ENCODE data around the gene UBXN1. TPM values are rescaled to one million over a fixed set of nuclear protein-coding genes. Genes with fewer than 3 reads are reported as not detected.

UBXN1 gene
- total and polyA plus RNA-seq, 10 of the 15 experiments (the other 5 are each of a cell fraction or from before 2014, with no cell fraction given) = 7.0 to 173 (median 106) TPM

DNA sequence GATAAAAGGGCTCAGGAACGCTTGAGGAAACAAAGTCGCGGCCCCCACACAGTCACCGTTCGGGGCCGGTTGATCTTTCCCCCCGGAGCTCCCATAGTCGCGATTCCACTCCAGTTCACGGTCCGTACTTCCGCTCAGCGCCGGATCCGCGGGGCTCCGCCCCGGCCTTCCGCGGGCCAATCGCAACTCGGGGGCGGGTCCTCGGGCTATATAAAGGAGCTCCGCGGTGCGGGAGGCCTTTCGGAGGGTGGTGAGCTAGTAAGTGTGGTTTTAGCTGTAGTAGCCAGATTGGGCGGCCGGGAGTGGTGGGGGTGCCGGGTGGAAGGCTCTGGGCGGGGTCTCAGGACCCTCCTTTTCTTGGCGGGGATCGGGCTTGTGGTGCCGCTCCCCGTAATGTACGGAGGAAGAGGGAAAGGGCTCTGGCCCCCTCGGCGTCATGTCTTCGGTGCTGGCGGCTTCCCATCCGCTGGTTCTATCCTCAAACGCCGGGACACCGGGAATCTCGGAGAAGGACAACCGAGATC, 13.7 kb downstream of the UBXN1 start, which contains the start of the genes C11orf98 and CSKMT (continued):
- TF ChIP-seq, protein P1, sequence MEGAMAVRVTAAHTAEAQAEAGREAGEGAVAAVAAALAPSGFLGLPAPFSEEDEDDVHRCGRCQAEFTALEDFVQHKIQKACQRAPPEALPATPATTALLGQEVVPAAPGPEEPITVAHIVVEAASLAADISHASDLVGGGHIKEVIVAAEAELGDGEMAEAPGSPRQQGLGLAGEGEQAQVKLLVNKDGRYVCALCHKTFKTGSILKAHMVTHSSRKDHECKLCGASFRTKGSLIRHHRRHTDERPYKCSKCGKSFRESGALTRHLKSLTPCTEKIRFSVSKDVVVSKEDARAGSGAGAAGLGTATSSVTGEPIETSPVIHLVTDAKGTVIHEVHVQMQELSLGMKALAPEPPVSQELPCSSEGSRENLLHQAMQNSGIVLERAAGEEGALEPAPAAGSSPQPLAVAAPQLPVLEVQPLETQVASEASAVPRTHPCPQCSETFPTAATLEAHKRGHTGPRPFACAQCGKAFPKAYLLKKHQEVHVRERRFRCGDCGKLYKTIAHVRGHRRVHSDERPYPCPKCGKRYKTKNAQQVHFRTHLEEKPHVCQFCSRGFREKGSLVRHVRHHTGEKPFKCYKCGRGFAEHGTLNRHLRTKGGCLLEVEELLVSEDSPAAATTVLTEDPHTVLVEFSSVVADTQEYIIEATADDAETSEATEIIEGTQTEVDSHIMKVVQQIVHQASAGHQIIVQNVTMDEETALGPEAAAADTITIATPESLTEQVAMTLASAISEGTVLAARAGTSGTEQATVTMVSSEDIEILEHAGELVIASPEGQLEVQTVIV (IDR thresholded peaks at IDR 0.05; ENCODE audit: borderline replicate concordance, partially characterized antibody) = no peak
- 0 out of 2 replicates have a peak, but pooled peaks have one; percentile 52 for TF ChIP-seq NR2C1 (IDR thresholded peaks at IDR 0.05)
- no peak for TF ChIP-seq SMARCA5 (IDR thresholded peaks at IDR 0.05)
- peak; percentile 99 for TF ChIP-seq CBFB (IDR thresholded peaks at IDR 0.05; ENCODE audit: low read depth)
- TF ChIP-seq, protein P2, sequence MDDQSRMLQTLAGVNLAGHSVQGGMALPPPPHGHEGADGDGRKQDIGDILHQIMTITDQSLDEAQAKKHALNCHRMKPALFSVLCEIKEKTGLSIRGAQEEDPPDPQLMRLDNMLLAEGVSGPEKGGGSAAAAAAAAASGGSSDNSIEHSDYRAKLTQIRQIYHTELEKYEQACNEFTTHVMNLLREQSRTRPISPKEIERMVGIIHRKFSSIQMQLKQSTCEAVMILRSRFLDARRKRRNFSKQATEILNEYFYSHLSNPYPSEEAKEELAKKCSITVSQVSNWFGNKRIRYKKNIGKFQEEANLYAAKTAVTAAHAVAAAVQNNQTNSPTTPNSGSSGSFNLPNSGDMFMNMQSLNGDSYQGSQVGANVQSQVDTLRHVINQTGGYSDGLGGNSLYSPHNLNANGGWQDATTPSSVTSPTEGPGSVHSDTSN (IDR thresholded peaks at IDR 0.05; ENCODE audit: insufficient replicate concordance, low read depth, low read length) = peak; percentile 63
- TF ChIP-seq, protein P3, sequence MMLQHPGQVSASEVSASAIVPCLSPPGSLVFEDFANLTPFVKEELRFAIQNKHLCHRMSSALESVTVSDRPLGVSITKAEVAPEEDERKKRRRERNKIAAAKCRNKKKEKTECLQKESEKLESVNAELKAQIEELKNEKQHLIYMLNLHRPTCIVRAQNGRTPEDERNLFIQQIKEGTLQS (IDR thresholded peaks at IDR 0.05; ENCODE audit: borderline replicate concordance, extremely low read depth, low read depth, low read length) = no peak
- no peak for TF ChIP-seq ZNF384 (IDR thresholded peaks at IDR 0.05; ENCODE audit: borderline replicate concordance, low read depth, low read length)
- TF ChIP-seq, protein P4, sequence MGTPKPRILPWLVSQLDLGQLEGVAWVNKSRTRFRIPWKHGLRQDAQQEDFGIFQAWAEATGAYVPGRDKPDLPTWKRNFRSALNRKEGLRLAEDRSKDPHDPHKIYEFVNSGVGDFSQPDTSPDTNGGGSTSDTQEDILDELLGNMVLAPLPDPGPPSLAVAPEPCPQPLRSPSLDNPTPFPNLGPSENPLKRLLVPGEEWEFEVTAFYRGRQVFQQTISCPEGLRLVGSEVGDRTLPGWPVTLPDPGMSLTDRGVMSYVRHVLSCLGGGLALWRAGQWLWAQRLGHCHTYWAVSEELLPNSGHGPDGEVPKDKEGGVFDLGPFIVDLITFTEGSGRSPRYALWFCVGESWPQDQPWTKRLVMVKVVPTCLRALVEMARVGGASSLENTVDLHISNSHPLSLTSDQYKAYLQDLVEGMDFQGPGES (IDR thresholded peaks at IDR 0.05) = 0 out of 2 replicates have a peak, but pooled peaks have one; percentile 15
- TF ChIP-seq ATF7 (IDR thresholded peaks at IDR 0.05; ENCODE audit: low read depth) = peak; percentile 47; the same call in 1 of the 2 replicates
- no peak for TF ChIP-seq ZZZ3 (IDR thresholded peaks at IDR 0.05; ENCODE audit: control insufficient read depth, insufficient read length, low read depth)
- peak; percentile 95 for TF ChIP-seq SP1 (IDR thresholded peaks at IDR 0.05; ENCODE audit: low read depth, low read length)
- peak; percentile 97 for TF ChIP-seq HDAC6 (IDR thresholded peaks at IDR 0.05; ENCODE audit: unreplicated experiment)
- TF ChIP-seq BHLHE40 (IDR thresholded peaks at IDR 0.05; ENCODE audit: borderline replicate concordance in 1 of 2, low read depth in 2 of 2, low read length in 1 of 2) = no peak; a peak in 1 of 4 replicates
- TF ChIP-seq SMC3 (IDR thresholded peaks at IDR 0.05; ENCODE audit: borderline replicate concordance, low read length) = no peak
- no peak for TF ChIP-seq NR2C2 (IDR thresholded peaks at IDR 0.05; ENCODE audit: borderline replicate concordance, control insufficient read depth, insufficient read length, low read depth)
- TF ChIP-seq, protein P5, sequence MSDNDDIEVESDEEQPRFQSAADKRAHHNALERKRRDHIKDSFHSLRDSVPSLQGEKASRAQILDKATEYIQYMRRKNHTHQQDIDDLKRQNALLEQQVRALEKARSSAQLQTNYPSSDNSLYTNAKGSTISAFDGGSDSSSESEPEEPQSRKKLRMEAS (IDR thresholded peaks at IDR 0.05; ENCODE audit: low read depth, low read length) = no peak
- peak; percentile 84; the same call in 1 of the 2 replicates for TF ChIP-seq SIN3A (IDR thresholded peaks at IDR 0.05; ENCODE audit: low read depth, low read length)
- no peak; the same call in 1 of the 2 replicates for TF ChIP-seq JUNB (IDR thresholded peaks at IDR 0.05)
- TF ChIP-seq HCFC1 (IDR thresholded peaks at IDR 0.05; ENCODE audit: low read length) = peak; percentile 30; the same call in 1 of the 2 replicates
- no peak for TF ChIP-seq ASH2L (IDR thresholded peaks at IDR 0.05; ENCODE audit: borderline replicate concordance, low read depth)
- TF ChIP-seq, protein P6, sequence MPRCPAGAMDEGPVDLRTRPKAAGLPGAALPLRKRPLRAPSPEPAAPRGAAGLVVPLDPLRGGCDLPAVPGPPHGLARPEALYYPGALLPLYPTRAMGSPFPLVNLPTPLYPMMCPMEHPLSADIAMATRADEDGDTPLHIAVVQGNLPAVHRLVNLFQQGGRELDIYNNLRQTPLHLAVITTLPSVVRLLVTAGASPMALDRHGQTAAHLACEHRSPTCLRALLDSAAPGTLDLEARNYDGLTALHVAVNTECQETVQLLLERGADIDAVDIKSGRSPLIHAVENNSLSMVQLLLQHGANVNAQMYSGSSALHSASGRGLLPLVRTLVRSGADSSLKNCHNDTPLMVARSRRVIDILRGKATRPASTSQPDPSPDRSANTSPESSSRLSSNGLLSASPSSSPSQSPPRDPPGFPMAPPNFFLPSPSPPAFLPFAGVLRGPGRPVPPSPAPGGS (IDR thresholded peaks at IDR 0.05; ENCODE audit: borderline replicate concordance, insufficient read depth, low read depth, low read length, poor library complexity, severe bottlenecking) = peak; percentile 75
- TF ChIP-seq NFYB (IDR thresholded peaks at IDR 0.05; ENCODE audit: insufficient read depth, low read depth, low read length) = peak; percentile 91
